SH-SY5Y (cell line): Measurements from ENCODE around the gene LMO7.

Experiments used
- GATA2 ChIP-seq: IDR thresholded peaks from 2 replicates; pipeline ENCODE4 v1.6.1; 2011; ENCODE audit warnings: mild to moderate bottlenecking, low read depth, low read length
- GATA3 ChIP-seq: IDR thresholded peaks from 2 replicates; pipeline ENCODE4 v1.6.1; 2011; ENCODE audit warnings: low read depth, mild to moderate bottlenecking, low read length, moderate library complexity

GRCh38 chr13:75636436-75637180 lies 478 bp downstream of the LMO7 start:
- TF ChIP-seq GATA2 (no peak), GATA3 (no peak)
